Right cardiac atrium (tissue), 5 donors: ENCODE data around the gene CCDC107. TPM values are rescaled to one million over a fixed set of nuclear protein-coding genes. Genes with fewer than 3 reads are reported as not detected.

Experiments used
- ATAC-seq, 2 donors: fragments of 200-7000 bp; cut with Tn5 transposase; one replicate each; pipeline versions ENCODE4 v1.8.0 to v1.9.1; 2020; ENCODE audit warnings: moderate library complexity in 2 of 2, mild to moderate bottlenecking in 1 of 2
- DNase-seq, 3 donors: peaks; one replicate each; pipeline ENCODE4 v3.0.0-alpha.2; 2020
- H3K27ac ChIP-seq: one replicate; pipeline ENCODE4 v1.5.1; 2013; ENCODE audit warnings: mild to moderate bottlenecking, low read length, control low read depth, moderate library complexity
- H3K27me3 ChIP-seq: one replicate; pipeline ENCODE4 v1.6.1; 2013; ENCODE audit not compliant: control insufficient read depth, insufficient read depth
- H3K4me1 ChIP-seq: one replicate; pipeline ENCODE4 v1.6.1; 2013; ENCODE audit warnings: low read length; ENCODE audit not compliant: control insufficient read depth, insufficient read depth
- H3K4me3 ChIP-seq: one replicate; pipeline ENCODE4 v1.5.1; 2013; ENCODE audit warnings: low read length, control low read depth
- H3K9me3 ChIP-seq: one replicate; pipeline ENCODE4 v1.6.1; 2013; ENCODE audit warnings: low read length; ENCODE audit not compliant: control insufficient read depth
- WGBS: extraction: QIAGEN DNeasy Blood & Tissue Kit; methylation state at CpG from one replicate; pipeline ENCODE4 v1.1.7; 2013; 5-methylcytosine and 5-hydroxymethylcytosine counted together
- intact Hi-C, 4 donors: fragments of 100-400 bp; cut with DNase I; formaldehyde crosslinking; loops; one replicate each; pipeline versions ENCODE4 v1.11.0 to v1.14.0; 2022 to 2023
- polyA plus RNA-seq: library from polyadenylated mRNA; stranded (reverse); fragments of 200-250 nt; gene quantifications from one replicate; pipeline ENCODE4 v1.2.3, GENCODE V29; 2013
- total RNA-seq, 4 donors: library from RNA; stranded (reverse); fragmentation: NEBNext Ultra II Directional; extraction: Animal tissue kit (Norgen Biotek cat#: 25700); gene quantifications; one replicate each; pipeline ENCODE4 v1.2.1, GENCODE V29; 2021
- donor health status: healthy with polysubstance abuse.
- donor health status: DM: no; HTN: yes; CAD: no.
- donor health status: DM: no; HTN: no; CAD: no.
- donor health status: DM: no; HTN: yes; CAD: no; lungs with severe emphysema.
- donor health status: DM: yes; HTN: yes; CAD: no.

The CCDC107 gene
- total and polyA plus RNA-seq, 5 donors, result 54.7 to 75.0 (median 61.1) TPM

- H3K27me3 ChIP-seq, result no peaks in the 10 kb centered on the region
- peaks cover 6% of the 10 kb centered on the region for H3K4me1 ChIP-seq
- no peak overlapping the region for H3K27ac ChIP-seq
- H3K9me3 ChIP-seq, result no peaks in the 10 kb centered on the region
- intact Hi-C loops, result no loop called here
- 81% methylated on average over 3 of the region's 3 CpGs for WGBS
- DNase-seq (no peak), ATAC-seq (no peak)
- H3K4me3 ChIP-seq, result no peak overlapping the region
Observed at GRCh38 chr9:35674025-35674361, 15.9 kb downstream of the CCDC107 start.

- DNase-seq (no peak), ATAC-seq (peak in 1 of 2 donors; percentile 10)
- Histone ChIP-seq H3K27me3 (no peaks in the 10 kb centered on the region), H3K9me3 (no peaks in the 10 kb centered on the region), H3K27ac (no peak overlapping the region), H3K4me3 (peak overlapping the region; percentile 44), H3K4me1 (peaks cover 6% of the 10 kb centered on the region)
- 42% methylated on average over 13 of the region's 13 CpGs for WGBS
- intact Hi-C loops, result no loop called here
Observed at GRCh38 chr9:35675204-35675603, 17.1 kb downstream of the CCDC107 start.

- H3K9me3 ChIP-seq, result no peaks in the 10 kb centered on the region
- H3K27me3 ChIP-seq, result no peaks in the 10 kb centered on the region
- H3K27ac ChIP-seq, result no peak overlapping the region
- peaks cover 6% of the 10 kb centered on the region for H3K4me1 ChIP-seq
- WGBS, result 5% methylated on average over 51 of the region's 51 CpGs
- DNase-seq, result peak; percentile 57 to 84 (median 84)
- intact Hi-C loops, result no loop called here
- peak; percentile 67 to 73 for ATAC-seq
- H3K4me3 ChIP-seq, result peak overlapping the region; percentile 44
Observed at GRCh38 chr9:35675732-35676392, 17.8 kb downstream of the CCDC107 start.

GRCh38 chr9:35679091-35679490, 21.0 kb downstream of the CCDC107 start:
- H3K9me3 ChIP-seq, result no peaks in the 10 kb centered on the region
- ATAC-seq (no peak), DNase-seq (peak in 1 of 3 donors; percentile 7)
- peaks cover 6% of the 10 kb centered on the region for H3K4me1 ChIP-seq
- no peak overlapping the region for H3K27ac ChIP-seq
- H3K4me3 ChIP-seq, result no peak overlapping the region
- intact Hi-C loops, result no loop called here
- no peaks in the 10 kb centered on the region for H3K27me3 ChIP-seq
- WGBS, result 96% methylated on average over 5 of the region's 5 CpGs

- Histone ChIP-seq H3K27ac (no peak overlapping the region), H3K27me3 (no peaks in the 10 kb centered on the region), H3K4me1 (peaks cover 6% of the 10 kb centered on the region), H3K4me3 (no peak overlapping the region), H3K9me3 (no peaks in the 10 kb centered on the region)
- ATAC-seq (no peak), DNase-seq (peak in 1 of 3 donors; percentile 32)
- 81% methylated on average over 8 of the region's 8 CpGs for WGBS
- intact Hi-C loops, result no loop called here
Observed at GRCh38 chr9:35679766-35680330, 21.8 kb downstream of the CCDC107 start.

- Histone ChIP-seq H3K27me3 (no peaks in the 10 kb centered on the region), H3K27ac (no peak overlapping the region), H3K9me3 (no peaks in the 10 kb centered on the region), H3K4me1 (peaks cover 8% of the 10 kb centered on the region), H3K4me3 (no peak overlapping the region)
- DNase-seq (peak in 1 of 3 donors; percentile 15), ATAC-seq (no peak)
- intact Hi-C loops, result no loop called here
- WGBS, result 38% methylated on average over 15 of the region's 15 CpGs
Observed at GRCh38 chr9:35680331-35681105, 22.4 kb downstream of the CCDC107 start.

GRCh38 chr9:35681341-35682002, 23.4 kb downstream of the CCDC107 start:
- H3K9me3 ChIP-seq, result no peaks in the 10 kb centered on the region
- ATAC-seq, result no peak
- WGBS, result 61% methylated on average over 3 of the region's 3 CpGs

GRCh38 chr9:35682051-35682450, 24.0 kb downstream of the CCDC107 start:
- Histone ChIP-seq H3K27me3 (no peaks in the 10 kb centered on the region), H3K4me1 (peaks cover 2% of the 10 kb centered on the region), H3K9me3 (no peaks in the 10 kb centered on the region), H3K27ac (no peak overlapping the region), H3K4me3 (no peak overlapping the region)
- 64% methylated on average over 6 of the region's 6 CpGs for WGBS
- DNase-seq (peak in 1 of 3 donors; percentile 38), ATAC-seq (peak in 1 of 2 donors; percentile 4)
- intact Hi-C loops, result no loop called here

More at GRCh38 chr9:35681341-35682002, 23.4 kb downstream of the CCDC107 start:
- Histone ChIP-seq H3K4me1 (peaks cover 3% of the 10 kb centered on the region), H3K27me3 (no peaks in the 10 kb centered on the region), H3K4me3 (no peak overlapping the region), H3K27ac (no peak overlapping the region)
- intact Hi-C loops, result no loop called here
- DNase-seq, result peak in 1 of 3 donors; percentile 18

- intact Hi-C loops, result no loop called here
- no peaks in the 10 kb centered on the region for H3K9me3 ChIP-seq
- H3K4me1 ChIP-seq, result peaks cover 2% of the 10 kb centered on the region
- no peak overlapping the region for H3K4me3 ChIP-seq
- DNase-seq (peak in 1 of 3 donors; percentile 18), ATAC-seq (no peak)
- no peaks in the 10 kb centered on the region for H3K27me3 ChIP-seq
- H3K27ac ChIP-seq, result no peak overlapping the region
- WGBS, result 82% methylated on average over 10 of the region's 10 CpGs
Observed at GRCh38 chr9:35682520-35683315, 24.6 kb downstream of the CCDC107 start.

- no peaks in the 10 kb centered on the region for H3K27me3 ChIP-seq
- intact Hi-C loops, result no loop called here
- H3K9me3 ChIP-seq, result no peaks in the 10 kb centered on the region
- no peak for ATAC-seq
- WGBS, result 55% methylated on average over 2 of the region's 2 CpGs
- no peak overlapping the region for H3K4me3 ChIP-seq
- peaks cover 2% of the 10 kb centered on the region for H3K4me1 ChIP-seq
- no peak overlapping the region for H3K27ac ChIP-seq
- DNase-seq, result no peak
Observed at GRCh38 chr9:35683323-35683722, 25.2 kb downstream of the CCDC107 start.
